HuH-7 (cell line): ENCODE data around the gene HYOU1.
"Not testable (repeated sequence)": the region's sequence is repeated elsewhere in the genome, so short reads cannot be mapped to it uniquely, and the experiment has no call there.

Experiments
- DNase-seq: peaks from one replicate; pipeline ENCODE4 v3.0.0; 2011; ENCODE audit warnings: low spot score

HYOU1 gene, protein sequence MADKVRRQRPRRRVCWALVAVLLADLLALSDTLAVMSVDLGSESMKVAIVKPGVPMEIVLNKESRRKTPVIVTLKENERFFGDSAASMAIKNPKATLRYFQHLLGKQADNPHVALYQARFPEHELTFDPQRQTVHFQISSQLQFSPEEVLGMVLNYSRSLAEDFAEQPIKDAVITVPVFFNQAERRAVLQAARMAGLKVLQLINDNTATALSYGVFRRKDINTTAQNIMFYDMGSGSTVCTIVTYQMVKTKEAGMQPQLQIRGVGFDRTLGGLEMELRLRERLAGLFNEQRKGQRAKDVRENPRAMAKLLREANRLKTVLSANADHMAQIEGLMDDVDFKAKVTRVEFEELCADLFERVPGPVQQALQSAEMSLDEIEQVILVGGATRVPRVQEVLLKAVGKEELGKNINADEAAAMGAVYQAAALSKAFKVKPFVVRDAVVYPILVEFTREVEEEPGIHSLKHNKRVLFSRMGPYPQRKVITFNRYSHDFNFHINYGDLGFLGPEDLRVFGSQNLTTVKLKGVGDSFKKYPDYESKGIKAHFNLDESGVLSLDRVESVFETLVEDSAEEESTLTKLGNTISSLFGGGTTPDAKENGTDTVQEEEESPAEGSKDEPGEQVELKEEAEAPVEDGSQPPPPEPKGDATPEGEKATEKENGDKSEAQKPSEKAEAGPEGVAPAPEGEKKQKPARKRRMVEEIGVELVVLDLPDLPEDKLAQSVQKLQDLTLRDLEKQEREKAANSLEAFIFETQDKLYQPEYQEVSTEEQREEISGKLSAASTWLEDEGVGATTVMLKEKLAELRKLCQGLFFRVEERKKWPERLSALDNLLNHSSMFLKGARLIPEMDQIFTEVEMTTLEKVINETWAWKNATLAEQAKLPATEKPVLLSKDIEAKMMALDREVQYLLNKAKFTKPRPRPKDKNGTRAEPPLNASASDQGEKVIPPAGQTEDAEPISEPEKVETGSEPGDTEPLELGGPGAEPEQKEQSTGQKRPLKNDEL

DNA sequence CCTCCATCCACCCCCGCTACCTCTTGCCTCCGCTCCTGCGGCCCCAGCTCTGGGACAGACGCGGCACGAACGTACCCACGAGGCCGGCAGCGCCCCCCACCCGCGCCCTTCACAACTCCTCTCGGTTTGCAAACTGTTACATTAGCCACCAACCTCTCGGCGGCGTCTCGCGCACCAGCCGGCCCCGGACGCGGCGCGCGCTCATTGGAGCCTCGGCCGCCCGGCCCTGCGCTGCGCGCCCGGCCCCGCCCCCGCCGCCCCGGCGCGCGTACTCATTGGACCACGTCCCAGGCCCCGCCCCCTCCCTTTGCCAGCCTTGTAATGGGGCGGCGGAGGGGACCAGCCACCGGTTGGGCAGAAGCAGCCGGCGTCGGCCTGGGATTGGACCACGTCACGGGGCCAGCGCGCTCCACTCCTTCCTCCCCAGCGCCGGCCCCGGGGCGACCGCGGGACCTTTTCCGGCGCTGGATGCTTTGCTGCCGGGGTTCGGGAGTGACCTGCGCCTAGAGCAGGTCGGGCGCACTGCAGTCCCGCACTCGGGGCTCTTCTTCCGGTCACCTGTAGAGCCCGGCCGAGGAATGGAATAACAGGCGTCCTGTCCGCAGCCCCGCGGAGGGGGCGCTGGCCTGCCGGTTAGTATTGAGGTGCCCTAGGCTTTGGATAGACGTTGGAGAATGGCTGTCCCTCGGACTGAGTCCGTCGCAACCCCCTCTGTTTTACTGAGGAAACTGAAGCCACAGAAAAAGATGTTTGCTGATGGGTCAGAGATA lies at the start of gene HYOU1:
Gene HYOU1 (minus strand): TSS at position 206 of the 770 bp plus-strand sequence. CDS start 1,045 bp downstream, outside the sequence.
- peak; percentile 97 for DNase-seq

DNA sequence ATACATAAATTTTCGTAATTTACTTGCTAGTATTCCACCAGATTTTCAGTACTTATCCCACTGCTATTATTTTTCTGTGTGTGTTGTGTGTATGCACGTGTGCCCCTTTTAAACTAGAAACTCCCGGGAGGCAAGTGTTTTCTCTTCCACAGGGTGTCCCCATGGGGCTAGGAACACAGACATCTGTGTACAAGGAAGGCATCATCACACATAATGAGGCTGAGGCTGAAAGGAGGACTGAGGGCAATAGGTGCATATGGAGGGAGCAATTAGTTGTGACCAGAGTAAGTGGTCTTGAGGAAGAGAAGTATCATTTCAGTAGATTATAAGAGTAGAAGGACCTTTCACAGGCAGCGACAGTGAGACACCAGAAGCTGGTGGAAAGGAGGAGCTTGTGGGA lies 46.8 kb upstream of the HYOU1 start:
- no peak for DNase-seq

DNA sequence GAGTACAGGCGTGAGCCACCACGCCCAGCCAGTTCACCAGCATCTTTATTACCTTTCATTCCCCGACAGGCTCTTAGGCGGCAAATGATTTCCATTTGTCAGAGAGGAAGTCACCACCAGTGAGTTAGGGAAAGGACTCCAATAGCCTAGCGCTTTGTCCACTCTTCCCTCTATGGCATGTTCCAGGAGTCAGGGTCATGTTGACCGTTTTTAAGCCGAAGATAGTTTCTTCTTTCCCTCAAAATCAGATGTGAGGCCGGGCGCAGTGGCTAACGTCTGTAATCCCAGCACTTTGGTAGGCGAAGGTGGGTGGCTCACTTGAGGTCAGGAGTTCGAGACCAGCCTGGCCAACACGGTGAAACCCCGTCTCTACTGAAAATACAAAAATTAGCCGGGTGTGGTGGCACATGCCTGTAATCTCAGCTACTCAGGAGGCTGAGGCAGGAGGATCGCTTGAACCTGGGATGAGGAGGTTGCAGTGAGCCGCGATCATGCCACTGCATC lies 46.2 kb upstream of the HYOU1 start:
- DNase-seq, result not testable (repeated sequence)

DNA sequence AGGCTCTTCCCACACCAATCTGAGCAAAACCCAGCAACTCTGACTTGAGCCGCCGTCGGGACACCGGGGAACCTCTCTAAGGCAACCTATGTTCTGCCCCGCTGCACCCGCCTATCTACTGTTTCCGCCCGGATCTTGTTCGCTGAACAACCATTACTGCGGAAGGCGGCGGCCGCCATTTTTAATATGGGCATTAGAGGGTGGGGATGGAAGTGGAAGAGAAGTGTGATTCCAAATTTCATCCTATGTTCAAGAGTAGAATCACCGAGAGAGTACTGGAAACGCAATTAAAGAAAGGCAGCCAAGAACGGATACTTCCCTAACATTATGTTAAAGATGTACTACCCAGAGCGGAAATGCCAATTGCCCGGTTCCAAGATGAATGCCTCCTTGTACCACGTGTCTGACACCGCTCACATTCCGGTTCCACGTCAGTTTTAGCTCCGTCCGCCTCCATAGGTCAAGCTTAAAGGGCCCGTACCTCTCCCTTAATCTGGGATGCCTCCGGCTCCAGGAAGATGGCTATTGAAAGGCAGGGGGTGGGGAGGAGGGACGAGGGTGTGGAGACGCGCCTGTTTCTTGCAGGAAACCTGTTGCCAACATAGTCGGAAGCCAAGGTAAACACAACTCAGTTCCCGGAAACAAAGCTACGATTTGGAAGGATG lies 44.9 kb upstream of the HYOU1 start, which contains the start of gene DPAGT1:
Gene DPAGT1 (minus strand): TSS at position 95 of the 665 bp plus-strand sequence. CDS start 198 bp downstream, outside the sequence.
- peak; percentile 78 for DNase-seq

DNA sequence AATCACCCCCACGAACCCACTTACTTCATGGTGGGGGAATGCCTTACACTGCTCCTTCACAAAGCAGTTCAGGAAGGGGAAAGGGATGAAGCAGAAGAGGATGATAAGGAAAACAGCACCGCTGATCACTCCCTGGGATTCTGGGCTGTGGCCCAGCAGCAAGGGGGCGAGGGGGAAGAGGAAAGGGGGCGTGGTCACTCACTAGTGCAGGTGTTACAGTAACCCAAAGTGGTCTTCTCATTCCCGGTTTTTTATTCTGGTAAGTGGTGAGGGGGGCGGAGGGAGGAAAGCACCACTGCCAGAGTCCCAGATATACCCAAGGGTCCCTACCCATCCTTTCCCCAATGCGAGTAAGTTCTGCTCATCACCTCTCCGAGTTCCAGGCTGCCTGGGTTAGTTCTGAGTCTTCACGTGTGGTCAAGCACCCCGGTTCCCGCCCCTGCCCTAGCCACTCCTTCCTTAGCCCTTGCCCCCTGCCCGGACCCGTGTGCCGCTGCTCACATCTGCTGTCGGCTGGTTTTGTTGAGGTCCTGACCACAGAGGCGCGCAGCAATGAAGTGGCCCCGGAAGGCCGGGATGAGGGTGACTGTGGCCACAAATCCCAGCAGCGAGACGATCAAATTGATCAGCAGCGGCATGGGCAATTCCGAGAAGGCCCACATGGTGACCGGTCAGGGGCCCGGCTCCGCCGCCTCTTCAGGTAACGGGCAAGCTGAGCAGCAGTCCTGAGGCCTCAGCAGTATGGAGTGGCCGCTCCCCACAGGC lies 44.2 kb upstream of the HYOU1 start:
- DNase-seq, result peak; percentile 49

DNA sequence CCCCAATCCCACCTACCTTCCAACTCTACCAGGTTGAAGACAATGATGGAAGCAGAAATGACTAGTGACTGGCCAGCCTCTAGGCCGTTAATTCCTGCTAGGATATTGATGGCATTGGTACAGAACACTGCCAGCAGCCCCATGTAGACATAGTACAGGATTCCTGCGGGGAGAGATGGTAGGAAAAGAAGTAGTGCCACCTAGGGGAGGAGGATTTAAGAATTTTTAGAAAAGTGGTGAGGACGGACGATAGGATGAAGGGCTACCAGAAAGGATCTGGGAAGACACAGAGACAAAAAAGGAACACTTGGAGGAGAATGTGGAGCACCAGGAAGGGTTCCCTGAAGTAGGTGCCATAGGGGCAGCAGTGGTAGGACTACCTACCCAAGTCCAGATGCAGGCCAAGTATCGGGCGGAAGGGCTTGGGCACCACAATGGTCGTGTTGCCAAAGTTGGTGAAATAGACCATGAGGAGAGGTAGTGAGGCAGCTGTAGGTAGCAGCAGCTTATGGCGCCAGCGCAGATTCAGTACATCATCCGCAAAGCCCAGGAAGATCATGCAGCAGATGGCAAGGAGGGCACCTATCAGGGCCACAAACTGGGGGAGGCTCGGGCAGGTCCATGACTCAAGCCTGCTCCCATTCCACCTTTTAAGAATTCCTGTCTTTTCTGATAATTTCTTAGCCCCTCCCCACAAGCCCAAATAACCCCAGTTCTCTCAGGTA lies 43.4 kb upstream of the HYOU1 start:
- no peak for DNase-seq

DNA sequence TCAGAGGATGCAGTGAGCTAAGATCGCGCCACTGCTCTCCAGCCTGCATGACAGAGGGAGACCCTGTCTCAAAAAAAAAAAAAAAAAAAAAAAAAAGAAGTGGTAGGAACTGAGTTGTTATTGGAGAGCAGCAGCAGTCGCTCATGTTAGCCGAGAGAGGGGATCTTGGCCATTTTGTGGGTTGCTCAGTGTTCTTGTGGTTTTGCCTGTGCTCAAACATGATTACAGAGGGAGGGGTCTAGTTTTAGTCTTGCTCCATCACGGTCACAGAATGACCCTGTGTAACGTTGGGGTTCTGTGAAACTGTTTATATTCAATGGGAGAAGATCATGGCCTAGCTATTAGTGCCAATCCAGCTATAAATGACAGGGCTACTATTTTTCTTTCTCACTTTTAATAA lies 42.7 kb upstream of the HYOU1 start:
- no peak for DNase-seq

DNA sequence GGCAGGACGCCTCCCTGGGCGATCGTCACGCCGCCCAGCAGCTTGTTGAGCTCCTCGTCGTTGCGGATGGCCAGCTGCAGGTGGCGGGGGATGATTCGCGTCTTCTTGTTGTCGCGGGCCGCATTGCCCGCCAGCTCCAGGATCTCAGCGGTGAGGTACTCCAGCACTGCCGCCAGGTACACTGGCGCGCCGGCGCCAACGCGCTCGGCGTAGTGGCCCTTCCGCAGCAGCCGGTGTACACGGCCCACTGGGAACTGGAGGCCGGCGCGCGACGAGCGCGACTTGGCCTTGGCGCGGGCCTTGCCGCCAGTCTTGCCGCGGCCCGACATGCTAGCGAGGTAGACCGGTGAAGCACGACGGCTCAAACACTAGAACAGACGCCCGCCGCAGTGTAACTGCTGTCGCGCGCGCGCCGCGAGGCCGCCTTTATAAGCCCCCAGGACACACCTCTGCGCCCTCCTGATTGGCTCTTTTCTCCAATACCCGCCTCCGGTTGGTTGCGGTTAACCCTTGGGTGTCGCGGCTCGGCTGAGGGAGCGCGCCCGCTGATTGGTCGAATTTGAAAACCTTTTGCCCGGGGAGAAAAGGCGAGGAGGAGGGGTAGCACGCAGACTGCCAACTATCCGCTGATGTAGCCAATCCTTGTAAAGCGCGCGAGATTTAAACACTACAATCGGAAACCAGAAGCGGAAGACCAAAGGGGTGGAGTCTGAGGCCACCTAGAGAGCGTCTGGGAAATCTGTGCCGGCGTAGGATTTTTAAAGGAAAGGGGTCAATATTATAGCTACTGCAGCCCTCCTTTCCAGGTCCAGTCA lies 38.3 kb upstream of the HYOU1 start:
- peak; percentile 99 for DNase-seq

DNA sequence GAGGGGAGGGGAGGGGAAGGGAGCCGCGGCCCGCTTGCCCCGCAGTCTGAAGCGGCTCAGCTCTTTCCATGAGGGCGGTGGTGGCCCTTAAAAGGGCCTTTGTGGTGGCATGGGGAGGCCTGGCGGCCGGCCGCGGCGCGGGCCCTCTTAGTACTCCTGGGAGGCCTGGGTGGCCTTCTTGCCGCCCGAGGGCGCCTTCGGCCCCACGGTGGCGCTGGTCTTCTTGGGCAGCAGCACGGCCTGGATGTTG lies 37.7 kb upstream of the HYOU1 start:
- DNase-seq, result peak; percentile 45

DNA sequence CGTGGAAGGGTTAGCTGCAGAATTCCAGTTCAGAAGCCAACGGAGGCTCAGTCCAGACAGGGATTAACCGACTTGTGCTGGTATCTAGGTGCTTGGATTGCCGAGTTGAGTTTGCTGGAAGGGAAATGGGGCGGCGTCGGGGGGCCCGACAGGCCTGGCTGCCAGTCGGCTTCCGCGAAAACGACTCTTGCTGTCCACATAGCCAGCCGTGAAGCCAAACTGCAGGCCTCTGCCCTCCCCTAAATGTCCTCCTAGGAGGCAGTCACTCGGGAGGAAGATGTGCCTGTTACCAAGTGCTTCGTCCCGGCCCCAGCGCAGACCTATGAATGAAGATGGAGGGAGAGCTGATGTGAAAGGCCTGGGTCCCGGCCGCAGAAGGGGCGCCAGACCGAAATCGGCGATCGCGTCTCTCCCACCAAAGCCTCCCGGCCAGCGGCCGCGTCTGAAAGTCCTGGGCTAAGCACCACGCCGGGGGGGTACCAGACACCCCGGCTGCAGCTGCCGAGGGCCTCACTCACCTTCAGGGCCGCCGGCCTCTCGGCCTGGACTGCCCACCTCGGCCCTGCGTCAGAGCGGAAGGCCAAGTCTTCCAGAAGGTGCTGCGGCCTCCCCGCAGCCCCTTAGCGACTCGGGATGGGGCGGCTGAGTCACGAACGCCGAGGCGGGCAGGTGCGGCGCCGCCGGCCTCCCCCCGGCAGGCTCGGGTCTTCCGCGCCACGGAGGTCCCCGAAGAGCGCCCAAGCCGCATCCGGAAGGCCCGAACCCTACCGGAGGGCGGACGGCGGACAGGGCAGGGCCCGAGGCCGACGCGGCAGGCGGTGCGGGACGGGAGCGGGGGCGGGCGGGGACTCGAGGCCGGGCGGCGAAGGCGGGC lies 37.2 kb upstream of the HYOU1 start:
- DNase-seq, result no peak

DNA sequence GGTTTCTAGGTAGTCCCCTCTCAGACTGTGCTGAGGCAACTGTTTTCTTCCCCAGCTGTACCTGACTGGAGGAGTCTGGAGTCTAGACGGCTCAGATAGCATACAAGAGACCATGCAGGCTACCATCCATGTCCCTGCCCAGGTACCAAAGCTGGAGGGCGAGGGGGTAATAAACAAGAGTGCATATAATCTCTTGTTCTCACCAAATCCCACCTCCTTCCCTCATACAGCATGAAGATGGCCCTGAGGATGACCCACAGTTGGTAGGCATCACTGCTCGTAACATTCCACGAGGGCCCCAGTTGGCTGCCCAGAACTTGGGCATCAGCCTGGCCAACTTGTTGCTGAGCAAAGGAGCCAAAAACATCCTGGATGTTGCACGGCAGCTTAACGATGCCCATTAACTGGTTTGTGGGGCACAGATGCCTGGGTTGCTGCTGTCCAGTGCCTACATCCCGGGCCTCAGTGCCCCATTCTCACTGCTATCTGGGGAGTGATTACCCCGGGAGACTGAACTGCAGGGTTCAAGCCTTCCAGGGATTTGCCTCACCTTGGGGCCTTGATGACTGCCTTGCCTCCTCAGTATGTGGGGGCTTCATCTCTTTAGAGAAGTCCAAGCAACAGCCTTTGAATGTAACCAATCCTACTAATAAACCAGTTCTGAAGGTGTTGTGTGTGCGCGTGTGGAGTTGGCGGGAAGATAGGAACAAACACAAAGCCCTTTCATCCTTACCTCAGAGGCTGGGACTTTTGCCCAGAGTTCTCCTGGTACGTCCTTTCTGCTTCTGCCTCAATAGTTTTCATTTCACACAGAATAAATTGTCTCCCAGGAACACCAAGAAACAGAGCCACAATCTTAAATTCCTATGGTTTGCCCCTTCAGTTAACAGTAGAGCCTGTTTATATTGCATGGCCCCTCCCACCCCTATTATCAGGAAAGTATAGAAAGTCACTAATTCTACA lies 36.2 kb upstream of the HYOU1 start:
- DNase-seq, result no peak

DNA sequence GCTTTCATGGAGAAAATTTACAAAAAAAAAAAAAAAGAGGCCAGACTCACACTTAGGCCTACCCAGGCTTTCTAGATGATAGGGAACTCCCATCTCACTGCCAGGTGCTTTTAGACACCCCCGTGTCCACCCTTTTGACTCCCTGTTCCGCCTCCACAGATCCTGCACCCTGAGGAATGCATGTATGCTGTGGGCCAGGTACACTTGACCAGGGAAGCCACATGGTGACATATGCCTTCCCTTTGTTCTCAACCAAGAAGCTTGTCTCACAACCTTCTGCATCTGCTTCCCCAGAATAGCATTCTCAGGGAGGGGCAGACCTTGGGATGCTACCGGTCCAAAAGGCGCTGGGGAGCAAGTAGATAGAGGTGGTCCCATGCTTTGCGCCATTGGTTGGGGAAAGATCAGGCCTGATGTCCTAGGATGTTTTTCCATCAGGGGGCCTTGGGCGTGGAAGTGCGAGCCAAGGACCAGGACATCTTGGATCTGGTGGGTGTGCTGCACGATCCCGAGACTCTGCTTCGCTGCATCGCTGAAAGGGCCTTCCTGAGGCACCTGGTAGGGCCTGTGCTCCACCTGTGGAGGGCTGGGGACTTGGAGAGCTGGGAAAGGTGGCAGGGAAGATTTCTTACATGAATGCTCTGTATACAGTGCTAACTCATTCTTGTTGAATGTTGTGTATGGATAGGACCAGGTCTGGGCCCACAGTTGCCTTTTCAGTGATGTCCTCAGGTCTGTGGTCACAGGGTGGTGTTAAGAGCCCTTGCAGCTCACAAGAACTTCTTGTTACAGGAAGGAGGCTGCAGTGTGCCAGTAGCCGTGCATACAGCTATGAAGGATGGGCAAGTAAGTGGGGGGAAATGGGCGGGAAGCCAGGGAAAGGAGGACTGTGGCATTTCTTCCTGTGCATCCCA lies 35.2 kb upstream of the HYOU1 start:
- DNase-seq, result no peak

DNA sequence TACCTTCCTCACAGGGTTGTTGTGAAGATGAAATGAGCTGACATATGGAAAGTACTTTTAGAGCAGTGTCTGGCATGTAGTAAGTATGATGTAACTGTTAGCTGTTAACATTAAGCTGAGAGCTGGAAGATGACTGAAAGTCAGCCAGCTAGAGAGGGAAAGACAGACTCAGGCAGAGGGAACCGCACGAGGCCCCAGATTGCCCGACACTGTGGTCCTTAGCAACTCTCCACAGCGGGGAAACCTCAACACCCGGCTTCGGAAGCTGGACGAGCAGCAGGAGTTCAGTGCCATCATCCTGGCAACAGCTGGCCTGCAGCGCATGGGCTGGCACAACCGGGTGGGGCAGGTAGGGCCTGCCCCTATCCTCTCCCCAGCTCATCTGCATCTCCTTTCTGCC lies 34.2 kb upstream of the HYOU1 start:
- no peak for DNase-seq

DNA sequence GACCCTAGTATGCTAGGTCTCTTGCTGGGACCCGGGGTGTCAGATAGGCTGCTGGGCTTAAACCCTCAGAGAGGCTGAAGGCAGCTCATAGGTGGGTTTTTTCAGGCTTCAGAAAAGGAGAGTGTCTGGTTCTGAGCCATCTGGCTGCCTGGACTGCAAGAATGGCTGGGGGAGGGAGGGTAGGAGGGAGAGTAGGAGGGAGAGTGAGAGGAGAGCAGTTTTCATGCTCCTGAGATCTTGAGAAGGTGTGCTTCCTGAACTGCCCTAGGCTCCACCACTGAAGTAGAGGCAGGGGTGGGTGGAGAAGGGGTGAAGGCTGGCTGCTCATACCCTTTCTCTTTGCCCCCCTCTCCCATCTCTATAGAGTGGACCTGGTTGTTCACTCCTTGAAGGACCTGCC lies 32.3 kb upstream of the HYOU1 start:
- DNase-seq, result no peak

DNA sequence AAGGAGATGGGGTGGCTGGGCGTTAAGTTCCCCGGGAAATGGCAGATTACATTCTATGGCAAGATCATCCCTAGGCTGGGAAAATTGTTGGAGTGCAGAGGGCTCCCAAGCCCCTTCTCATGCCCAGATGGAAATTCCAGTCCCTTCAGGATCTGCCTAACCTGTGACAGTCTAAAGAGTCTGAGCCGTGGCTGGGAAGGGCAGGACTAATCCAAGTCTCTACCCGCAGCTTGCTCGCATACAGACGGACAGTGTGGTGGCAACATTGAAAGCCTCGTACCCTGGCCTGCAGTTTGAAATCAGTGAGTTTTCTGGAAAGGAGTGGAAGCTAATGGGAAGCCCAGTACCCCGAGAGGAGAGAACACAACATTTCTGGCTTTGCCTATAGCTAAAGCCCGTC lies 31.4 kb upstream of the HYOU1 start:
- DNase-seq, result no peak

DNA sequence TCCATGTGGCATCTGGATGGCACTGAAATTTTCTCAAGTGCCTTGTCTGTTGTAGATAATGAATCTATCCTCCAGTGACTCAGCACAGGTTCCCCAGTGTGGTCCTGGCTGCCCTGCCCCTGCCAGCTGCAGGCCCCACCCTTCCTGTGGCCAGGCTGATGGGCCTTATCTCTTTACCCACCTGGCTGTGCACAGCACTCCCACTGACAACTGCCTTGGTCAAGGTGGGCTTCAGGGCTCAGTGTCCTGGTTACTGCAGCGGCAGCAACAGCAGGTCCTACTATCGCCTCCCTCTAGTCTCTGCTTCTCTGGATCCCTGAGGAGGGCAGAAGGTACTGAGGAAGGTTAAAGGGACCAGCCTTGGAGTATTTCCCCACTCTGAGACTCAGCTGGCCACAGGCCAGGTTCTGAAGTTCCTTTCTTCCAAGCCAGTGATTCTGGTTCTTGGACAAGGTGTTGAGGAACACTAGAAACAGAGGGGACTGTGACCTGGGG lies 30.8 kb upstream of the HYOU1 start:
- no peak for DNase-seq
